Stimulated activated CD8-positive, alpha-beta memory T cell treated with anti-CD3 and anti-CD28 coated beads, Interleukin-2, amount 100 ng/mL, for 48 hours (primary cell): ENCODE data around the gene THBS2.
"Not testable (repeated sequence)": the region's sequence is repeated elsewhere in the genome, so short reads cannot be mapped to it uniquely, and the experiment has no call there.

Source experiments
- DNase-seq, 2 donors: peaks; one replicate each; pipeline ENCODE4 v3.0.0-alpha.2; 2020; ENCODE audit warnings: low read depth in 2 of 2

Gene THBS2

DNA sequence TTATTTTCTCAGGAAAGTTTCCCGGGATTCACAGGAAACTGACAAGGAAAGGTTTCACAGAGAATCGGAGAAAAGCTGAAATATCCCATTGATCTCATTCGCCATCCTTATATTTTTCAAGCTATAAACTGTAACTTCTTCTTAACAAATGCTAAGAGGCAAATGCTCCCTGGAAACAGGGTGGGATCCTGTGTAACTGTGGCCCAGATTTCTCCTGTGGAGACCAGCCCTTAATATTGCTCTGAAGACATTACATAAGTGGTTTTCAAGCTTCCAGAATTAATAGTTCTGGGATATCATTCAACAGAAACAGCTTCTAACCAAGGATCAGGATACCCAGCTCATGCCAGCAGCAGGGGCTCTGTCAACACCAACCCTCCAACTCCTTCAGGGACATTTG lies 69.2 kb downstream of the THBS2 start:
- DNase-seq: no peak

DNA sequence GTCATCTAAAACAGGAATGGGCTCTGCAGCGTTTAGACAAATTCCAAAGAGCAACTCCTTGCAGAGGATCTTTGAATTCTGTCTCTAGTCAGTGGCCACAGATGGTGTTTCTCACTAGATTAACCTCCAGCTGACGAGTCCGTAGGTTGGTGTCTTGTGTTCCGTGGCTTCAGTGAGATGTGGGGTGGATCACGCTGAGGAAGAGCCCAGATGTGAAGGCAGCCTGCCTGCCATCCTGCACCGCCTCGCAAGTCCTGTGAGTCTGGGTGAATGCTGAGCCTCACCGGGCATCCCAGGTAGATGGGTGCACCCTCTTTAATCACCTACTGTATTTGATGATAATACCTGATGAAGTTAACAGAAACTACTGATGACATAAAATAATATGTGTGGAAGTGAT lies 70.4 kb downstream of the THBS2 start:
- no peak for DNase-seq

DNA sequence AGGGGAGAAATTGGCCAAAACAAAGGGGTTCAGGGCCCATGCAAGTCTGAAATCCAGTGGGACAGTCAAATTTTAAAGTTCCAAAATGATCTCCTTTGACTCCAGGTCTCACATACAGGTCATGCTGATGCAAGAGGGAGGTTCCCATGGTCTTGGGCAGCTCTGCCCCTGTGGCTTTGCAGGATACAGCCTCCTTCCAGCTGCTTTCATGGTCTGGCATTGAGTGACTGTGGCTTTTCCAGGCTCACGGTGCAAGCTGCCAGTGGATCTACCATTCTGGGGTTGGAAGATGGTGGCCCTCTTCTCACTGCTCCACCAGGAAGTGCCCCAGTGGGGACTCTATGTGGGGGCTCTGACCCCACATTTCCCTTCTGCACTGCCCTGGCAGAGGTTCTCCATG lies 73.8 kb downstream of the THBS2 start:
- not testable (repeated sequence) for DNase-seq

DNA sequence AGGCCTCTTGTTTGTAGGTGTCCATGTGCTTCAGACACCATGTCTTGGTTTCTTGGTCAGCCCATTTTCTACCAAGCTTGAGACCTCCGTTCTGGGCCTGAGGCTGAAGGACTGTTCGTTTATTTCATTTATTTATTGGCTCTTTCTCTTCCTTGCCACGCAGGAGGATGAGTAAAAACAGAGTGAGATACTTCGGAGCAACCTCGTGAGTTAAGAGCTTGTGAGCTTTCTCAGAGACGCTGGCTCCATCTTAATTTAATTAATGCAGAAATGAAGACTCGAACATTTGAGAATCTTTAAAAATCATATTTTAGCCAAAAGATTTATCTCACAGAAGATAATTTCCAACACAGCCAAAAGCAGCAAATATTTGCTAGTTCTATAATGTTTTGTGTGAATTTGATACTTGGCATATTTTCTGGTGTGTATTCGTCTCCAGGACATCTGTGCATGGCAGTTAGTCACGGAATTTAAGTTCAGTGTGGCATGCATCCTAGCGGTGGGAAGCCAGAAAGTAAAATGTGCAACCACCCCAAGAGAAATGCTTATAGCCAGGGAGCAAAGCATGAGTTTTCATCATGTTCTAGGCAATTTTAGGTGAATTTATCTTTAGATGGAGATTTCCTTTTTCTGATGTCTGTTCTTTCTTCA lies 76.0 kb downstream of the THBS2 start:
- DNase-seq: no peak

DNA sequence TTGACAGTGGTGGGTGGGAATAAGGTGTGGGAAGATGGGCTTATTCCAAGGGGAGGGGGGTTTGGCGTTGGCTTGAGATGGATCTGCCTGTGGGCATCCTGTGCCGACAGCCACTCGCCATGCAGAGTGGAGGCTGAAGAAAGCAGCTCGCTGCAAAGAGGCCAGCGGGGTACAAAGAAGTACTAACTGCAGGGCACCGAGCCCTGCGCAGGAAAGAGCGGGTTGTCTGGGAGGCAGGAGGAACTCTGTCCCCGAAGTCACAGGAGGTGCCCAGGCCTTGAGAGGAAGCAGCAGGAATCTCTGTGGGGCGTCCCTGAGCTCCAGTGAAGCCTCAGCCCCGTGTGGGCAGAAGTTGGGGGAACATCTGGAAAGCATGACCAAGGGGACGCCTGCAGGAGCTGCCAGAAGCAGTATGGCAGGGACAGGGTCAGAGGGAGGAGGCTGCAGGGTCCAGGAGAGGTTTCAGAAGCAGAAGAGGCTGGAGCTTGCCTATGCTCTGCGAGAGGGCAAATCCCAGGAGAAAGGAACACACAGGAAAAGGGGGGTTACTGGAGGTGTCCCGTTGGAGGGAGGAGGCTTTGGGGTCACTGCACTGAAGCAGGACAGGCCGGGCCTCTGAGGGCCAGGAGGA lies 77.2 kb downstream of the THBS2 start:
- DNase-seq: no peak

DNA sequence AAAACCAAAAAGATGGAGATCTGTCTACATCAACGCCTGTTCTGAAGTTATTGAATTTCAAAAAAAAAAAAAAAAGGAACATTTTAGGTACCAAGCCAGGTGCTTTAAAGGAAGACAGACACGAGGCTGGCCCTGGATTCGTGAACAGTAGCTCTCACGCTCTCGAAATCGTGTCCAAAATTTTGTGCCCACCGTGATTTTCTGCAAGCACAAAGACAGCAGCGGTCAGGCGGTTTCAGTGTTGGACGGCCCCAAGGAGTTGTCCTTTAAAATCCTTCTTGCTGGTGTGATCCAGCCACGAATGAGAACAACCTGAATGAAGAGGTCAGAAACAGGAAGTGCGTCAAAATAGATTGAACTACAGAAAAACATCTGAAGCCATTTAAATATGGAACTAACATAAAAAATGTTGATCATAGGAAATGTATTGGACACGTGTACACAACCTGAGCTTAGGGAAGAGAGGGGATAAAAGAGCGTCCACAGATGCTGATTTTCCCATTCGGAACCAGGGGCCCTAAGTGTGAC lies 78.2 kb downstream of the THBS2 start:
- DNase-seq: no peak

DNA sequence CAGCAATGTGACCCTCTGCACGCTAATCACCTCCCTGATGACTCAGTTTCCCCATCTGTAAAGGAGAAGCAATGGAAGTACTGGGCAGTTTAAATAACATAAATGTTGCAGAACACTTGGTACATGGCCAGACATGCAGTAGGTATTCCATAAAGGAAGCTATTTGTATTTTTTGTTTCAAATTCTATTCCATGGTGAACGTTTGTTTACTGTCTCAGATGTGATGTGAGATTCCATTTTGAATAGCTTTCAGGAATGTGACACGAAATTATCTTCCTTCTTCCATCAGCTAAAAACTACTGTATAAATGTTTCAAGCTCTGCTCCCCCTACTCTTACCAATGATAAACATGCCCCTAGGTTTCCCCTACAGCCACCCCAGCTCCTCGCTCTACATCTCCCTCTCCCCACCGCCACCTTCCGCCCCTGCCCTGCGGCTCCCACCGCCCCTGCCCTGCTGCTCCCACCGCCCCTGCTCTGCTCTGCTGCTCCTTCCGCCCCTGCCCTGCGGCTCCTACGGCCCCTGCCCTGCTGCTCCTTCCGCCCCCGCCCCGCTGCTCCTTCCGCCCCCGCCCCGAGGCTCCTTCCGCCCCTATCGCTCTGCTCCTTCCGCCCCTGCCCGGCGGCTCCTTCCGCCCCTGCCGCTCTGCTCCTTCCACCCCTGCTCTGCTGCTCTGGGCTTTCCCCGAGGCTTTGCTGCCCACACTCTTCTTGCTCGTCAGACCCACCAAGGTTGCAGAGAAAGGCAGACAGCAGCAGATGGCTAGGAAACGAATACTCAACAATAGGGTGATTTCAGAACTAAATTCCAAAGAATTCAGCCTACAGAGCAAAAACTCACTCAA lies 78.9 kb downstream of the THBS2 start:
- no peak for DNase-seq

DNA sequence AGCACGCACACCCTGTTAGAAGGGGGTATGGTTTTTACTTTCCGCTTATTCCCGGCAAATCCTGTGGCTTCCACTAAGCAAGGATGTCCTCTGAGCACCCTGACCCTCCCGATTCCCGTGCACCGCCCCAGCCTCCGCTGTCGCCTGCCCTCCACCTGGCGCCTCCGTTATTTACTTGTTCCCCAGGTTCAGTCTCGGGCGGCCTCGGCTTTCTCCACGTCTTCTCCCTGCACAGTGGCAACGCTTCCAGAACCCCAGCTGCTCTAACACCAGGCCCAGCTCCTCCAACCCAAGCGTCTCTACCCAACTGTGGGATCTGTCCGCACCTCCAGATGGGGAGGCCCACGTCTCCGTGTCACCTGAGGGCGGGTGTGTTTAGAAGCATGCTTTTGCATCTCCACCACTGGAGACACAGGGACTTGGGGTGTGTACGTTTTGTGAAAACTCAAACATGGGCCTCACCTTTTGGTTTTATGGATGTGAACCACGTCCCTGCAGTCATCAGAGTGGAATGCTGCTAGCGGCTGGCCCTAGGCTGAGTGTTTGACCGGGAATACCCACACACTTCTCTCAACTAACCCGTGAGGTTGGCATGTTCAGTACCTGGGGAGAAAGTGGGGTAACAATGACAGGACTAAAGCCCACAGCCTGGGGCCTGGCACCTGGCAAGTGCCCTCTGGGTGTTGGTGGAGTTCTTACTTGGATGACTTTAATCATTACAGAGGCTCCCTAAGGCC lies 79.9 kb downstream of the THBS2 start:
- DNase-seq: no peak

DNA sequence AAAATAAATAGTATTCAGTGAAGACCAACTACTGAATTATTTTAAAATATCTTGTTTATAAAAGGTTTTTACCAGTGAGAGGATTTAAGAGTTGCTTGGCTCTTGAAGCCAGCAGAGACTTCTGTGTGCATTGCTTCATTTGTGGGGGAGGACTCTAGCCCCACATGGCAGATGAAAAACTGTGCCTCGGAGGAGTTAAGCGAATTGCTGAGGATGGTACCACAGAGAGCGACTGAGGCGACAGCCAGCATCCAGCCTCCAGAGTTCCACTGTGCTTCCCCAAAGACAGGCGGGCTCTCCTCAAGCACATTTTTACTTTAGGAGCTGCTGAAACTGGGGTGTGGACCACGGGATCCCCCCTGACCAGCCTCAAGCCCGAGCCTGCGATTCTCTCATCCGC lies 80.7 kb downstream of the THBS2 start:
- DNase-seq: no peak

DNA sequence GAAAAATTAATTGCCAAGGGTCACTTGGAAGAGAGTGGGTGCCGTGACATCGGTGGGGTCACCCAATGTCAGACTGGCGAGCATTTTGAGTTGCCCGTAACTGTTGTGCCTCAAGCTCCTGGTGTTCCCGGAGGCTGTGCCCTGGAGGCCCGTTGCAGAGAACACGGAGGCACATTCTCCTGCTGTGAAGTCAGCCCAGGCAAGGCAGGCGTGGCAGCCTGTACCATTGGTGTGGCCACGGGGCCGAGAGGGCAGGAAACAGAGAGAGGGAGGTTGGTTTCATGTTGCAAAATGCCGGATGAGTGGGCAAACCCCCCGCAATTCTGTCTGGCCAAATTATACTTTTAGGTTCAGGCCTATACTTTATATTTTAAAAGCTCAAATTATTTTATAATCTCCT lies 81.2 kb downstream of the THBS2 start:
- no peak for DNase-seq

DNA sequence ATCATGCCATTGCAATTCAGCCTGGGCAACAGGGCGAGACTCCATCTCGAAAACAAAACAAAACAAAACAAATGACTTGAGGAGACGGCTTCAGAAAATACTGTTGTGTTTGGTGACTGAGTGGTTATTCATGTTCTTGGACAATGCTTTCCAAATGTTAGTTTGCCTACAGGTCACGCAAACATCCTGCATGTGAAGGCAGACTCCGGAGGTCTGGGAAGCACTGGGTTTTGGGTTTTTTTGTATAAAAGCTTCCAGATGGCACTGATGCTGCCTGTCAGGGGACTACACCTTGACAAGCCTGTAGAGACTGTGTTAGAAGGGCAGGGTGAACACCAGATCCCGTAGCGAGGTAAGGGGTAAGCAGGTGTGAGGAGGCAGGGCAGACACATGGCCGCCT lies 81.7 kb downstream of the THBS2 start:
- no peak for DNase-seq

DNA sequence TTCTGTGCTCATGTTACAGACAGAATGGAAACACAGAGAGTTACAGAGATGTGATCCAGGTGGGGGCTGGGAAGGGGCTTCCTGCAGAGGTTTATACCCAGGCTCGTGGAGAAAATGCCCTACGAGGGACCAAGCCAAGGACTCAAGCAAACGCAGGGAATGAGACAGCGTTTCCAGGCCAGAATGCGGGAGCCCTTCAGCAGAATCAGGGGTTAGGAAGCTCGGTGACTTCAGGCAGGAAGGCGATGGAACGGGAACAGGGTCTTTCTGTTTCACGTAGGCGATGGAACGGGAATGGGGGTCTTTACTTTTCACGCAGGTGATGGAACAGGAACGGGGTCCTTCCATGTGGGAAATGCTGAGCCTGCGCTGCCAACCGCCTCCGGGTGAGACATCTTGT lies 82.6 kb downstream of the THBS2 start:
- no peak for DNase-seq

DNA sequence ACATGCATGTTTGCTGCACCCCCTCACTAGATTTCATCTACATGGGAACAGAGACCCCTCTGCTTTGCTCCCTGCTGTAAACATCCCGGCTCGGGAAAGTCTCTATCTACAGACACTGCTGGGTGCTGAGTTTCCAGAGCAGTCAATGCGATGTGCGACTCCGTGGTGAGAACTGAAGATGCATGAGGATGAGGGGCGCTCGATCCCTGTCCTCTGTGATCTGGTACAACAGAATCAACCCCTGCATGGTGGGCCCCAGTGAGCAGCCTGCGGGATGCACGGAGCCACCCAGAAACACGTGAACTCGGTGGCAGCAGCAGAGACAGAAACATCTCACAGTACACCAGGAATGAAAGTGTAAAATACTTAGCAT lies 83.1 kb downstream of the THBS2 start:
- DNase-seq: no peak

DNA sequence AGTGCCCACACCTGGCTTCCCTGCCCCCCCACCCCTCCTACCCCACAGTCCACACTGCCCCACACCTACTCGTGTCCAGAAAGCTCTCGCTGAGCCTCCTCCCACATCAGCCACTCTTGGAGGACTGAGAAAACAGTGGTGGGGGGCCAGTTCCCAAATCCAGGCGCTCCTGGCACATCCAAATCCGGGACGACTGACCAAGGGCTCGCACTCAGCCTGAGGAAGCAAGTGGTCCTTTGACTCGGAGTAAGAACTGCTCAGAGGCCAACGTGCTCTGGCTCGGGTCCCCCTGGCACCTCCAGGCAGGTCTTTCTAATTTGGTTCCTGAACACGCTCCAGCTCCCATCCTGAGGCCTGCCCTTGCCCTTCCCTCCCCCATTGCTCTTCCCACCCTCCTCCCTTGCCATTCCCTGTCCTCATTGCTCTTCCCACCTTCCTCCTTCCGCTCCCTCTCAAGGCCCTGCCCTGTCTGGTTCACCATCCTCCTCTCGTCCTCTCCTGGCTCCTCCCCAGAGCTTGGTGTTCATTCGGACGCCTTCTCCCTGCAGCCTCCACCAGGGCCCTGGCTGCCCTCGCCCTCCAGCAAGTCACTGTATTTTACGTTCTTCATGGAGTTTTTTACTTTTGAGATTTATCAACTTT lies 83.6 kb downstream of the THBS2 start:
- no peak for DNase-seq

DNA sequence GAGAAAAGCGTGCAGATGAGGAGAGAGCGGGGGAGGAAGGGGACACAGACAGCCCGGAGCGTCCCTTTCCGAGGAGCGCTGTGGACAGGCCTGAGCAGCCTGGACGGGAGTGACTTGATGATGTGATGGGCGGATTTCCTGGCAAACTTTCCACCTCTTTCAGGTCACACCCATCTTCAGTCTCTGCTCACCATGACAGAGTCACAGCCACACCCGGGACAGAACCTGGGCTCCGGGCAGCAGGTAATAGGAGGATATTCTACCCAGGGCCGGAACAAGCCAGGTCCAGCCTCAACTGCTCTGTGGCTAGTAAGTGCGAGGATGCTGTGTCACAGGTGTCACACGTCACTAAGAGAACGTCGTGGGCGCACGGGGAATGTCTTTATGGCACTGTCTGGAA lies 84.3 kb downstream of the THBS2 start:
- DNase-seq: no peak

DNA sequence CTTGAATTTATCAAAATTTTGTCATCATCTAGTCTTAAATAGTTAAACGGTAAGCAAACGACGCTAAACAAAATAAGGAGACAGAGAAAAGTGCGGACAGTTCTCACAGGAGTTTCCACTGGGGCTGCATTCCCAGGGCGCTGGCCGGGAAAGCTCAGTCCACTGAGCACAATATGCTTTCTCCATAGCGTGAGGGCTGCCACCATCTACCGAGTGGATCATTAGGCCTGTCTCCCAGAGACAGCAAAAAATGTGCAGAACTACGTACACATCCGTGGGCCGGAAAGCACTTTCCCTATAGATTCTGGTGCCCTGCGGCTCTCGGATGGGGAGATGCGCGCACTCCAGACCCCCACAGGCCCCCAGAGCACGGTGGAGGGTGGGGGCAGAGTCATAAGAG lies 84.9 kb downstream of the THBS2 start:
- DNase-seq: no peak

DNA sequence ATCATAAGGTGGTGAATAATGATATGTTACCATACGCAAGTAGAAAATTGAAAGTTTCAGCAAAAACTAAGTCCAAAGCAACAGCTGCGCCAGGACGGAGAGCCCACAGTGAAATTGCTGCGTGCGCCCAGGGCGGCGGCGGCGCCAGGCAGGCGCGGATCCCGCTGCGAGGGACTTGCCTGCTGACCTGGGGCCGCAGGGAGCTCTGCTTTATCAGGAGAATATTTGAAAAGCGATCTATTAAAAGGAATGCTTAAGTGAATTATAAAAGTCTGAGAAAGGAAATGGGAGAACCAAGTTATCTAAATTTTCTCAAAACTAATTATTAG lies 85.4 kb downstream of the THBS2 start:
- no peak for DNase-seq

DNA sequence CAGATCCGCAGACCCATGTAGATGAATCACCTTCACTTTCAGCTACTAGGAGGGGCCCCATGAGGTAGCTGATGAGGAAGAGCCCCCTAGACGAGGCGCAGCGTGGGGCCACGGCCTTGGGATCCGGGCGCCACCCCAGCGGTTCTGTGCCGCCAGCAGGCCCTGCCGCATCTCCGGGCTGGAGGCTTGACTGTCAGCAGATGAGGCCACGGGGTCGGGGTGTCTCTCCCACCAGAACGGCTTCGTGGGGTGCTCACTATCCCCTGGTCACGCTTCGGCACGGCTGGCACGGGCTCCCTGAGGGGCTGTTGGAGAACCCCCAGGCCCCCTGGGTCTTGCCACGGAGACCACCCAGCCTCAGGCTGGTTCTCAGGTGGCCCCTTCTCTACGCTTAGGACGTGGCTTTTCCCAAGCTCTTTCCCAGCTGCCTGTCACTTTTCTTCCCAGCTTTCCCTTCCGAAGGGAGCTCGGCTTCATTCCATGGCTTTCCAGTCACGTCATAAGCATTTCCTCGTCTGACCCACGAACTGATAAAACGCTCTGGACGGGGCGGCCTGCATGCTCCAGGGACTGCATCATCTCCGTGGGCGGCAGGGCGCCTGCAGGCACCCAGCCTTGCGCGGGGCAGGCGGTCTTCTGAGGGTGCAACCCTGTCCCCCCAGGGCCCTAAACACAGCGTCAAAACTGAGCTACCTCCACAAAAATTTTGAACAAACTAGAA lies 85.9 kb downstream of the THBS2 start:
- no peak for DNase-seq

DNA sequence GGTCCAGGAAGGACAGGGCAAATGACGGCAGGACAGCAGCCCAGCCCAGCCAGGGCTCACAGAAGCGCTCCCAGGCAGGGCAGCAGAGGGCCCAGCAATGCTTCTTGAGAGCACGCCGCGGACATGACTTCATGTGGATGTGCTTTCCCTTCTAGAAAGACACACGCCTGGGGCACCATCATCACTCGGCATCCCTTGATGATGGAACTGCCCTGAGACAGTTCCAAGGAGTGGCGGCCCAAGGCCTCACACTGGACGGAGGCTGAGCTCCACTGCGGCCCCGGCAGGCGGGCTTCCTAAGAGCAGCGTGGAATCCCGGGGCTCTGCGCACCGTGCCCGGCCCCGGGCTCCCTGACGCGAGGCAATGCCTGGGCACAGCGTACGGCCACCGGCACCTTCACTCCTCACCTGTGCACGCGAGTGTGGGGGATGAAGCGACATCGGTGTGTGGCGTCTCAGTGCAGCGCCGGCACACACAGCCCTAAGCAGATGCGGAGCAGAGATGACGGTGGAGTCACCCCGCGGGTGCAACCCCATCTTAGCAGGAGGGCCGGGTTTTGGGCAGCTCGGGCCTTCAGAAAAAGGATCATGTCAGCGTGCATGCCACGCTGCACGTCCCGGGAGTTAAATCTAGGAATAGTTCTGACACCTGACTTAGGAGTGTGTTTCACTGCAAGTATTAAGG lies 86.6 kb downstream of the THBS2 start:
- DNase-seq: no peak
